ENCODE data around the gene DNMT3A.

DNMT3A gene

DNA sequence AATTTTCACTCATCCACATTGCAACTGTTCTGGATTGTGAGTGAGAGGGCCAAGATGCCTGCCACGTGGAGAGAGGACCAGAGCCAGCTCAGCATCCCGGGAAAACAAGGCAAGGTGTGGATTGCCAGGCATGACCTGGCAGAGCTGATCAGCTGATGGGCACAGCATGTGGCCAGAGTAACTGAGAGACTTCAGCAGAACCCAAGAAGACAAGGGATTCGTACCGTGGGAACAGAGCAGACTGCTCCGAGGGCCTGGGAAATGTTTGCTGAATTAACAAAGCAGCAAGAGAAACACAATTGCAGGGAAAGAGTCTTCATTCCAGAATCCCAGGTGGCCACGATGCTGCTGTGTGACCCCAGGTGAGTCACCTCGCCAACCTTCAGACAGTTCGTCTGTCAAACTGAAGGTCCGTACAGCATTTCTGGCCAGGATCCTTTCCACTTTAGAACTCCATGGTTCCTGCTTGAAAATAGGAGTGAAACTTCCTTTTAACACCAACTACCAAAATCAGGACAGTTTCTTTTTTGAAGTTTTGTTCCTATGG lies 147.1 kb downstream of the DNMT3A start:
- H3K36me3 Mint-ChIP-seq (ENCODE audit: low read depth), result no peaks in the 10 kb centered on the region
- H3K4me3 Mint-ChIP-seq, result no peak overlapping the region
- H3K27ac Mint-ChIP-seq, result no peak overlapping the region
- no peaks in the 10 kb centered on the region for H3K27me3 Mint-ChIP-seq
- no peaks in the 10 kb centered on the region for H3K4me1 Mint-ChIP-seq (ENCODE audit: low read depth)
- no peaks in the 10 kb centered on the region for H3K9me3 Mint-ChIP-seq

DNA sequence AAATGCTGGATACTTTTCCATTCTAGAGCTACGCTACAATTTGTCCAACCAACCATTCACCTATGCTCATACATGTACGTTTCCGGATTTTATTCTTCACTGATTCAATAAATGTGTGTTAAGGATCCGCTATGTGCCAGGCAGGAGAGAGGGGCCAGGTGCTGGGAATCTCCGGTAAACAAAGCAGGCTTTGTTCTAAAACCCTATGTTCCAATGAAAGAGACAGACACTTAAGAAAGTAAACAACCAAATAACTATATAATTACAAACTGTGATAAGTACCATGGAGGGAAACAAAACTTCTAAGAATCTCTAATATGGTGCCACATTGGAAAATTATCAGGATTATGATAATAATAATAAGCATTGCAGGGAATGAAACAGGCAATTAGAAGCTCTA lies 151.2 kb downstream of the DNMT3A start:
- no peak overlapping the region for H3K27ac Mint-ChIP-seq
- H3K9me3 Mint-ChIP-seq, result no peaks in the 10 kb centered on the region
- H3K36me3 Mint-ChIP-seq (ENCODE audit: low read depth), result no peaks in the 10 kb centered on the region
- H3K27me3 Mint-ChIP-seq, result peaks cover 3% of the 10 kb centered on the region
- H3K4me3 Mint-ChIP-seq, result no peak overlapping the region
- no peaks in the 10 kb centered on the region for H3K4me1 Mint-ChIP-seq (ENCODE audit: low read depth)

DNA sequence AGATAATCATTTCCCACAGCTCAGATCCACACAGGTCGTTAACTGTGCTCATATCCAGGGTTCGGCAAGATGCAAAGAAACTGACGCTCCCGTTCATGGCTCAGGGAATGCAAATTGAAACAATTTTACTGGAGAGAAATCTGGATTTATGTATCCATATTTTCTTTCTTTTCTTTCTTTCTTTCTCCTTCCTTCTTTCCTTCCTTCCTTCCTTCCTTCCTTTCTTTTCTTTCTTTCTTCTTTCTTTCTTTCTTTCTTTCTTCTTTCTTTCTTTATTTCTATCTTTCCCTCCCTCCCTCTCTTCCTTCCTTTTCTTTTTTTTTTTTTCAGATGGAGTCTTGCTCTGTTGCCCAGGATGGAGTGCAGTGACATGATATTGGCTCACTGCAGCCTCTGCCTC lies 153.3 kb downstream of the DNMT3A start:
- H3K27me3 Mint-ChIP-seq, result peaks cover 3% of the 10 kb centered on the region
- no peak overlapping the region for H3K27ac Mint-ChIP-seq

DNA sequence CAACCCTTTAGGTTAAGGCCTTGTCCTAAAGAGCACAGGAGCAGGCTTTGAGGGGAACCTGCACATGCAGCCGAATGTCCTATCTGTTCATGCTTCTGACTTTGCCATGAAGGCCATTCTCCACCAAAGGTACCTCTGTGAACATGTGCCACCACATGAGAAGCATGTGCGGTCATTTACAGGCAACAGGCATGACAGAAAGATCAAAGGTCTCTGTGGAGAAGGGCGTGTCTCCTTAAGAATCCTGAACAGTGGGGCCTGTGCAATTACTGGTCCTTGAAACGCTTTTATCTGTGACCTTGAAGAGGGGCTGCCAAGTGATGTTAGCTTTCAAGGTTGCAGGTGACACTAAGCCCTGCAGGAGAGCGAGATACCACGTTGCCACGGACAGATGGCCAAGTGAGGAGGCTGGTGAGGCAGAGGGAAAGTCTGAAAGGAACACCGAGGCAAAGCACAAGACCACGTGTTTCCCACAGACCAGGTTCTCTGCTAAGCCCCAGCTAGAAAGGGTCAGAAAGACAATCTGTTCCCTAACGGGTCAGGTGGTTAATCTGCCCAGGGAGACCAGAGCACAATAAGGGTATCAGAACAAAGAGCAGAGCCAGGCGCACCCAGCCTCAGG lies 153.9 kb downstream of the DNMT3A start:
- no peaks in the 10 kb centered on the region for H3K36me3 Mint-ChIP-seq (ENCODE audit: low read depth)
- H3K4me1 Mint-ChIP-seq (ENCODE audit: low read depth), result no peaks in the 10 kb centered on the region
- H3K4me3 Mint-ChIP-seq, result no peak overlapping the region
- no peaks in the 10 kb centered on the region for H3K9me3 Mint-ChIP-seq
- no peak overlapping the region for H3K27ac Mint-ChIP-seq
- H3K27me3 Mint-ChIP-seq, result peaks cover 3% of the 10 kb centered on the region

More for the DNA sequence above, 153.3 kb downstream of the DNMT3A start:
- Mint-ChIP-seq H3K4me3 (no peak overlapping the region), H3K36me3 (ENCODE audit: low read depth) (no peaks in the 10 kb centered on the region), H3K4me1 (ENCODE audit: low read depth) (no peaks in the 10 kb centered on the region), H3K9me3 (no peaks in the 10 kb centered on the region)

DNA sequence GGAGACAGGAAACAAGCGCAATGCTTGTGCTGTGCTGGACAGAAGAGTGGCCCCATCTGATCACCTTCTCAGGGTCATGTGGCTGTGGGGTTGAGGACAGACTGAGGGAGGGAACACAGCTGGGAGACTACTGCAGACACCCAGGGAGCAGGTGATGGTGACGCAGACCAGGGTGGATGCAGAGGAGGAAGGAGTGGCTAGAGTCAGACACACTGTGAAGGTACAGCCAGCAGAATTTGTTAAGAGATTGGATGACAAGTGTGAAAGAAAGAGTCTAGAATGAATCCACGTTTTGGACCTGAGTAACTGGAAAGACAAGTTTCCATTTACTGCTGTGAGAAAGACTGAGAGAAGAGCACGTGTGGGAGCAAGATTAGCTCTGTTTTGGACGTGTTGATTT lies 157.5 kb downstream of the DNMT3A start:
- Mint-ChIP-seq H3K9me3 (no peaks in the 10 kb centered on the region), H3K4me1 (ENCODE audit: low read depth) (no peaks in the 10 kb centered on the region), H3K27ac (no peak overlapping the region), H3K36me3 (ENCODE audit: low read depth) (no peaks in the 10 kb centered on the region), H3K4me3 (no peak overlapping the region), H3K27me3 (peaks cover 3% of the 10 kb centered on the region)

DNA sequence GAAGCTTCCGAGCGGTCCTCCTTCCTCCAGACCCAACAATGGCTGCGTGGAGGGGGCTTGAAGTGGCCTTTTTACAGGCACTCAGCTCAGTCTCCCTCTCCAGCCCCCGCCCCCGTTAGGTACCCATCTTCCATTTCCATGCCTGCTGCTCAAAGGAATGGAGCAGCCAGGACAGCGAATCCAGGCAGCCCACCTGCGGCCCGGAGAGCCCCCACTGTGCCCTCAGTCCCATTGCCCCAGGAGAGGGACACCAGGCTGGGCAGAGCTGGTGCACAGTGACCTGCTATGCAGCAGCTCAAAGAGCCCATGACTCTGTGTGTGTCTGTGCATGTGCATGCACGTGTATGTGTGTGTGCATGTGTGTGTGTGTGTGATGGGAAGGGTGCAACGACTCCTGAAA lies 162.7 kb downstream of the DNMT3A start:
- Mint-ChIP-seq H3K4me3 (no peak overlapping the region), H3K9me3 (no peaks in the 10 kb centered on the region), H3K27me3 (peaks cover 15% of the 10 kb centered on the region), H3K27ac (no peak overlapping the region), H3K4me1 (ENCODE audit: low read depth) (no peaks in the 10 kb centered on the region), H3K36me3 (ENCODE audit: low read depth) (no peaks in the 10 kb centered on the region)

Measured in stimulated activated naive CD8-positive, alpha-beta T cell treated with anti-CD3 and anti-CD28 coated beads, Interleukin-15, Interleukin-2, amounts not matched to agents 100 ng/mL and 50 ng/mL, for 24 hours (primary cell).